Stimulated activated CD4-positive, alpha-beta T cell treated with anti-CD3 and anti-CD28 coated beads, Interleukin-2, amount 100 ng/mL, for 24 hours (primary cell): Measurements from ENCODE around the gene SSH2.

Source experiments
- DNase-seq, 2 donors: peaks; one replicate each; pipeline ENCODE4 v3.0.0-alpha.2; 2020

SSH2 gene

GRCh38 chr17:29585080-29585751 lies 344.8 kb downstream of the SSH2 start:
- DNase-seq, result peak in 1 of 2 donors; percentile 29

- DNase-seq, result no peak
These were observed 345.5 kb downstream of the SSH2 start for GRCh38 chr17:29584452-29585079.

GRCh38 chr17:29583324-29584248 lies 346.4 kb downstream of the SSH2 start:
- no peak for DNase-seq

- DNase-seq, result no peak
These were observed 347.3 kb downstream of the SSH2 start for GRCh38 chr17:29582772-29583171.

- DNase-seq, result no peak
These were observed 347.7 kb downstream of the SSH2 start for GRCh38 chr17:29582254-29582765.

GRCh38 chr17:29581583-29582253 lies 348.3 kb downstream of the SSH2 start:
- no peak for DNase-seq

- DNase-seq, result peak; percentile 91 to 92
These were observed 349.9 kb downstream of the SSH2 start for GRCh38 chr17:29579866-29580771.

GRCh38 chr17:29578626-29579485 lies 351.2 kb downstream of the SSH2 start:
- no peak for DNase-seq

- DNase-seq, result no peak
These were observed 352.4 kb downstream of the SSH2 start for GRCh38 chr17:29577385-29578211.

GRCh38 chr17:29577001-29577370 lies 353.0 kb downstream of the SSH2 start:
- DNase-seq, result no peak

GRCh38 chr17:29576214-29577000 lies 353.6 kb downstream of the SSH2 start:
- DNase-seq, result no peak
